SHP77 (cell line): ENCODE measurements around the gene MGLL.
"Not testable (repeated sequence)": the region's sequence is repeated elsewhere in the genome, so short reads cannot be mapped to it uniquely, and the experiment has no call there.

Experiments used
- DNase-seq, 2 experiments: peaks; one replicate each; lab custom pipeline; 2025; lab: John Stamatoyannopoulos, UW

MGLL gene

DNA sequence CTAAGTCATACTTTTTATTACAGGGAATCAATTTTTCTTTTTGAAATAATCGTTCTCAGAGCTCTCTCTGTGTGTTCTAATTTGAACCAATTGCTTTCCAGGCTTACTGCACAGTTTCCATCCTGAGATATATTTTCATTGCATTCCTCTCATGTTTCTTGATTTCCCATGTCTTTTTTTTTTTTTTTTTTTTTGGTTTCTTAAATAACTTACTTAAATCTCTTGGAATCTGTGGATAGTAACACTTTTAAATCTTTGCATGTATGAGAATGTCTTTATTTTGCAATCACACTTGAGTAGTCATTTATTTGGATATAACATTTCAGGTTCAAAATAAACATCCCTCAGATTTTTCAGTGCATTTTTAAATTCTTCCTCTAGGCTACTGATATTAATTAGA lies 164.1 kb downstream of the MGLL start:
- no peak for DNase-seq

DNA sequence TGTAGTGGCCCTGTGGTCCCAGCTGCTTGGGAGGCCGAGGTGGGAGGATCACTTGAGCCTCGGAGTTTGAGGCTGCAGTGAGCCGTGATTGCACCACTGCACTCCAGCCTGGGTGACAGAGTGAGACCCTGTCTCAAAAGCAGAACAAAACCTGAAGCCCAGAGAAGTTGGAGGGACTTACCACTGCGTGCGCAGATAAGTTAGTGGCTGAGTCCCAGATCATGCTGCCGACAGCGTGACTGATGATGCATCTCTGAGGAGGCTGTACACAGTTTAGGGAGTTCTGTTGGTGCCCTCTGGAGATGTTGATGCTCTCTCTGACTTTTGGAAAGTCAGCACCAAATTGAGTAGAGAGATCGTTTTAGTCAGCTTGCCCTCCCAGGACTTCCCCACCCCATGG lies 165.4 kb downstream of the MGLL start:
- no peak for DNase-seq

DNA sequence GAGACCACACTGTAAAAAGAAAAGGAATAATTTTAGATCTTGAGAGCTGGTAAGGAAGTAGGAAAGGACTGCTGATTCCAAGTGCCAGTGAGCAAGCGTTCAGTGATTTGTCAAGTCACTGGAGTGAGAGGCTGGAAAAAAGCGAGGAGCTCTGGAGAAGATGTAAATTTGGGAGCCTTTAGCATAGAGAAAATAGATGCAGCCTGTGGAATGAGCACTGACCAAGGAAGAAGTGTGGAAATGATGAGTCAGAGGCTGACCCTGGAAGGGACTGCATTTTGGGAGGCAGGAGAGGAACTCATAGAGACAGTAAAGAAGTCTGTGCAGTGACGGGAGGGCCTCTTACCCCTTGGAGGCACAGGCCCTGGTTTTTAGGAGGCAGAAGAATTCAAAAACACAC lies 166.7 kb downstream of the MGLL start:
- DNase-seq: no peak

DNA sequence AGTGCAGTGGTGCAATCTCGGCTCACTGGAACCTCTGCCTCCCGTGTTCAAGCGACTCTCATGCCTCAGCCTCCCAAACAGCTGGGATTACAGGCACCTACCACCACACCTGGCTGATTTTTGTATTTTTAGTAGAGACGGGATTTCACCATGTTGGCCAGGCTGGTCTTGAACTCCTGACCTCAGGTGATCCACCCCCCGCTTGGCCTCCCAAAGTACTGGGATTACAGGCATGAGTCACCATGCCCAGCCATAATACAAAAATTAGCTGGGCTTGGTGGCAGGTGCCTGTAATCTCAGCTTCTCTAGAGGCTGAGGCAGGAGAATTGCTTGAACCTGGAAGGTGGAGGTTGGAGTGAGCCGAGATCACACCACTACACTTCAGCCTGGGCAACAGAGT lies 167.3 kb downstream of the MGLL start:
- DNase-seq: not testable (repeated sequence)

DNA sequence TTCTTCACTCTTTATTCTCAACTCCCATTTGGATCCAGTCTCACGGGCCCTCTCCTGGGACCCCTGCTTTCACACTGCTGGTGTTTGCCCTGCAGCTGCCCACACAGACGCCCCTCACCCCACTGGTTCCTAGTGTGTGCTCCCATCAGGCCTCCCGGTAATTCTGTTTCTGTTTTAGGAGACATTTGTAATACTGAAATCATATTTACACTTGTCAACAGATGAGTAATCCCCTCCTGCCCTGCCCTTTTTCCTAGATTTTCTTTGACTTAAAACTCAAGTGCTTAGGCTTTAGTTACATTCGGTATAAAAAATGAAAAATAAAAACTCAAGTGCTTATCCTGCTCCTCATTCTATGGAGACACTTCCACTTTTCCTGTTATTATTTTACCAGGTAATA lies 167.9 kb downstream of the MGLL start:
- no peak for DNase-seq

DNA sequence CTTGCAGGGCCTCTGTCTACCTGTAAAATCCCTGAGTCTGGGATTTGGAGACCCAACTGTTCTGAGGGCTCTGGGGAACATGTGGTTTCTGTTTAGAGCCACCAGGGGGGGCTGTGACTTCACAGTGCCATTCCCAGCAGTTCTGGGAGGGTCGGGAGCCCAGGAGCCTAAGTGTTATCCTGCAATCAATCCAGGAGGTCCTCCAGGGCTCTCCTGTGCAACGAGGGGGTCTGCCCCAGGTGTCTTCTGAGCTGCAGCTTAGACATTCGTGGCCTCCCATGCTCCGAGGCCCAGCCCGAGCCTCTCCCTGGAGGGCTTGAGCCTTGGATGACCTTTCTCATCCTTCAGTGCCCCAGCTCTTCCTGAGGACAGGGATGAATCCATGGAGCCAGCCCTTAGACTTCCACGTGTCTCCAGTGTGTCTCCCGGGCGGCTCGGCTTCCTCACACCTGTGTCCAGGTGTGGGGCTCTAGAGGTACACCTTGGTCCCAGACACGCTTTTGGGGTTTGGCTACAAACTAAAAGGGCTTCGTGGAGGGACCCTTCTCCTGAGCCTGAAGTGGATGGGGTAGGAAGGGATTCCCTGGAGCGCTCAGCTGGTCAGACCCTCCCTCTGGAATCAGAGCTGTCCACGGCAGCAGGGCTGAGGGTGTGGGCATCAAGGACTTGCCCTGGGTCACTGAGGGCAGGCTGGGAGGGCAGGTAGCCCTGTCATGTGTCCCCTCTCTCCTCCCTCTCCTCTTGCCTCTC lies 169.9 kb downstream of the MGLL start:
- DNase-seq: peak; percentile 17 to 34

DNA sequence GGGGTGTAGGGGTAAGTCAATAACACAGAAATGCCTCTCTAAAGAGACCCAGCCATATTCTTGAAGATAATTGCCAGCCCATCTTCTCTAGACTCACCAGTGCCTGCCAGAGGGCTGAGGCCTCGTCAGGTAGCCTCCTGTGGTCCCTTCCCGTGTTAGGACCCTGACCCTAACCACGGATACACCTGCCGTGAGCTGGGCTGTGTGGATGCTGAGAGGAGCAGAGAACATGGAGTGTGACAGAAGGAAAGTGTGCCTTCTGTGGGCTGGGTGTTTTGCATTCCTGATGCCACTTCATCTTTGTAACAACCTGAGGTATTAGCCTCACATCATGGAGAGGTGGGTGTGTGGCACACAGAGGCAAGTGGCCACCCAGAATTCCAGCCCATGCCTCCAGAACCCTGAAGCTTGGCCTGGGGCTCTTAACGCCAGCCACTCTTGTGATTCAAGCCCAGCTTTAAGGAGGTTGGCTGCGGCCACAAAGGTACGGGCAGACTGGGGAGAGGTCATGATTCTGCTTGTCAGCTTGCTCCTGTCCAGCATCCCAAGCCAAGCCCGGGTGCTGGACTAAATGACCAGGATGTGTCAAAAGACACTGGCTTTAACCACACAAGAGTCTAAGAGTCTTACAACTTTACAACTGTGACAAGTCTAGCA lies 170.7 kb downstream of the MGLL start:
- DNase-seq: no peak

DNA sequence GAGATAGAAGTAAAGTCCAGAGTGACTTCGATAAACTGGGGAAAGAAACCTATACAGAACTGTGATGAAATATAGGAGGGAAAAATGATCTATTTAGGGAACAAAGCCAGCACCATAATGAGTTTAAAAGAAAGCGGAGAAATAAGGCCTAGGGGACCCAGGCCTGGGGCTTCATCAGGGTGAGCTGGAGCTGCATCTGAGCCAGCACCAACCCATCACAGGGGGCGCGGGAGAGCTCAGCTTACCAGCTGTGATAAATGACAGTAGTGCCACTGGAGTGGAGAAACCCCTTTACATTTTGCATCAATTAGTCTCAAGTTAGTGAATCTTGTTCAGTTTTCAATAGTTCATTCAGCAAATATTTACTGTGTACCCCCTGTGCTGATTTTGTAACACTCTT lies 172.1 kb downstream of the MGLL start:
- no peak for DNase-seq

DNA sequence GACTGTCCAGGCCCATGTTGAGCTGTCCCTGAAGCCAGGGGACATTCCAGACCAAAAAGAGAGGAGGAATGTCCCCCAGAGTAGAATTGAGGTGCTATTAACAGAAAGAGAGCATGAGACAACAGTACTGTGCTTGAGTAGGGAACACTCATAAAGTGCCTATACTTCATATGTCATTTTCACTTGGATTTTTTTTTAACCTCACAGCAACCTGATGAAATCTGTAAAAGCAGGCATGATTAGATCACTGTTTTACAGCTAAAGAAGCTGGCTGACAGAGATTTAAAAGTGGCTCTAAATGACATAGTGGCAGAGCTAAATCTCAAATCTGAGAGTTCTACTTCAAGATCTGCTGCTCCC lies 174.5 kb downstream of the MGLL start:
- DNase-seq: no peak

DNA sequence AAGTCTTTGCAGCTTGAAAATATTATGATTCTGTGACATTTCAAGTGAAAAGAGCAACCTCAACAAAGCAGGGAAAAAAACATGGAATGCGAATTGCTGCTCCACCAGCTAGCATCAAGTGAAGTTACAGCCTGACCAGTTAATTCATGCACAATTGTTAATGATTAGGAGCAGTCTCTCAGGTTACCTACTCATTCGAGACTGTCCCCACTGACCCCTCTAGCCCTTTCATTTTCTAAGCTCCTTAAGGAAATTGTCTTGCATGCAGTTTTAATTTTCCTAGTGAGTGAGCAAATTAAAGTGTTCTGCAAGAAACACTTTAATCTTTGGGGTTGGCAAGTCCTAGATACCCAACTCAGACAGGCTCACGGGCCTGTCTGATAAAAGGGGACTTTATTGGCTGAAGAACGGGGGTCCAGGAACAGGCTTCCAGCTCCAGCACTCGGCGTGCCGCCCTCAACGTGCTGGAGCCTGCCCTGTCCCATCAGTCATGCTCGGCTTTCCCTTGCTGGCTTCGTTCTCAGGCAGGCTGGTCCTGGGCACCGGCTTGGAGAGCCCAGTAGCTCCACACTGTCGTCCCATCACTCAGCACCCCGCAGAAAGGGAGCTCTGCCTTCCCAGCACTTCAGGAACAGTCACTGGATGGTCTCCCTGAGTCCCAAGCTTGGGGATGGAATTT lies 175.0 kb downstream of the MGLL start:
- DNase-seq: no peak

DNA sequence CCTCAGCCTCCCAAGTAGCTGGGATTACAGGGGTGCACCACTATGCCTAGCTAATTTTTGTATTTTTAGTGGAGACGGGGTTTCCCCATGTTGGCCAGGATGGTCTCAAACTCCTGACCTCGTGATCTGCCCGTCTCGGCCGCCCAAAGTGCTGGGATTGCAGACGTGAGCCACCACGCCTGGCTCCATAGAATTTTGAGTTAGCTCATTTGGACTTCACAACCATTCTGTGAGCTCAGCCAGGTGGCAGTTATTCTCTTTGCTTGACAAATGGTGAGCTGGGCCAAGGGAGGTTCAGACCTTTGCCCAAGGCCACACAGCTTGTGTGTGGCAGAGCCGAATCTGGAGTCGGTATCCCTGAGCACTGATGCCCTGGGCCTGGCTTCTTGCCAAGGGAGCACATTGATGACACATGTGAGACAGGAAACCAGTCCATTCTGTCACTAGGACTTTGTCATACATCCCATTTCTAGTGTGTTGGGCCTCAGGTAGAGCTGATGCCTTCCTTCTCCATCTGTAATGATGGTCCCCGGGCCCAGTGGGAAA lies 175.7 kb downstream of the MGLL start:
- no peak for DNase-seq

DNA sequence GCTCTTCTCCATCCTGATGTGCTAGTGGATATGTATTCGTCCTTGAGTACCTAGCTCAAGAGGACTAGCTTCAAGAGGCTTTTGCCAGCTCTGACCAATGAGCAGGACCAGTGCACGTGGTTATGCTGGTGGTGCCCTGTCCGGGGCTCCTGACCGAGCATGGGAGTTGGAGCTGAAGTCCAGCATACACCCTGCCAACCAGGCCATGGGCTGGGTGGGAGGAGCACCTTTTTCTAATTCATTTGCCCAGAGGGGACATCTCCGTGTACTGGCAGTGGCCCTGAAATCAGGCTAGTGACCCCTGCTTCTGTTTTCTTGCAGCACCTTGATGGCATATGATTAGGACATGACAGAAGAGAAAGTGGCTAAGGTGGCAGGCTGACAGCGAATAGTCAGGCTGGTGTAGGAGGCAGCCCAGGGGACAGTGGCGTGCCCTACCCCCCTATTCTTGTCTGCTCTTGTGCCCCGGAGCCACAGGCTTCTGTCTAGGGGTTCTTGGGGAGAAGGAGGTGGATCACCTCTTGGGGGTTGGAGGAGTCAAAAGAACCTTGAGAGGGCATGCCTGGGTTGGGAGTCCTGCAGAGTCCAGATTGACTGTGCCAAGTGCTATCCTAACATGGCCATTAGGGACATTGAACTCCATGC lies 176.8 kb downstream of the MGLL start:
- DNase-seq: no peak

DNA sequence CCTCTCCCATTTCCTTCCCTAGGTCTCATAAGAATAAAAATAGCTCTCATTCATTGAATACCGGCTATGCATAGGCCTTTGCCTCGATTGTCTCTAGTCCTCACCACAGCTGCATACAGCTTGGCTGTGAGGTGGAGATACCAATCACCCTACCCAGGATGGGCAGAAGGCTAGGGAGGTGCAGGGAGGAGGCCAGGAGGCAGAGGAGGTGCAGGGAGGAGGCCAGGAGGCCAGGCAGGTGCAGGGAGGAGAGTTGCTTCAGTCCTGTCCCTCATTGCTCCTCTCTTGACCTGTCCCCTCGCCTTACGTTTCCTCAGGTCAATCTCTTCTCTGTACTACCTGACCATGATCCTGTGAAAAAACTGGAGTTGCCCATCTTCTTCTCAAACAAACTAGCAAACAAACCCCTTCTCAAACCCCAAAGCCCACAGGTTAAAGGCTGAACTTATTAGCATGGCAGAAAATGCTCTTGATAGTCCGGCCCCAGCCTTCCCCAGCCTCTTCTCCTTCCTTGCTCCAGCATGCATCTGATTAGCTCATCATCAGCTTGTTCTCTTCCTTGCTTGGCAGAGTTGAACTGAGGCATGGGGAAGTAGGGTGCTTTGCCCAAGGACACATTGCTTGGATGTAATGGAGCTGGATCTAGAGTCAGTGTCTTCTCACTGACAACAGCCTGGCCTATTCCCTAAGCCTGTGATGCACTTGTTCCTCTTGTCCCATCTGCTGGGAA lies 177.5 kb downstream of the MGLL start:
- no peak for DNase-seq

DNA sequence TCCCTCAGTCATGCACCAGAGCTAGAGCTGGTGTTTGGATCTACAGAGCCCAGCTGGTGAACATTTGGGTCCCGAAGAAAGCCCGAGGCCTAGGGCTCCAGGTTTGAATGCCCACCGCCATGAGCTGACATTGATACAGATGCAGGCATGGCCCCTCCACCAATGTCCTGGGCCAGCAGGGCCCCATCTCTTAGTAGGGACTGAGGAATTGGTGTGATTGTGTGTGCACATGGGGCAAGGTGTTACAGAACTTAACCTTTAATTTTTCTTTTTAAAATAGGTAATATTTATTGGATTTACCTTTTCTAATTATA lies 182.3 kb downstream of the MGLL start:
- DNase-seq: no peak

DNA sequence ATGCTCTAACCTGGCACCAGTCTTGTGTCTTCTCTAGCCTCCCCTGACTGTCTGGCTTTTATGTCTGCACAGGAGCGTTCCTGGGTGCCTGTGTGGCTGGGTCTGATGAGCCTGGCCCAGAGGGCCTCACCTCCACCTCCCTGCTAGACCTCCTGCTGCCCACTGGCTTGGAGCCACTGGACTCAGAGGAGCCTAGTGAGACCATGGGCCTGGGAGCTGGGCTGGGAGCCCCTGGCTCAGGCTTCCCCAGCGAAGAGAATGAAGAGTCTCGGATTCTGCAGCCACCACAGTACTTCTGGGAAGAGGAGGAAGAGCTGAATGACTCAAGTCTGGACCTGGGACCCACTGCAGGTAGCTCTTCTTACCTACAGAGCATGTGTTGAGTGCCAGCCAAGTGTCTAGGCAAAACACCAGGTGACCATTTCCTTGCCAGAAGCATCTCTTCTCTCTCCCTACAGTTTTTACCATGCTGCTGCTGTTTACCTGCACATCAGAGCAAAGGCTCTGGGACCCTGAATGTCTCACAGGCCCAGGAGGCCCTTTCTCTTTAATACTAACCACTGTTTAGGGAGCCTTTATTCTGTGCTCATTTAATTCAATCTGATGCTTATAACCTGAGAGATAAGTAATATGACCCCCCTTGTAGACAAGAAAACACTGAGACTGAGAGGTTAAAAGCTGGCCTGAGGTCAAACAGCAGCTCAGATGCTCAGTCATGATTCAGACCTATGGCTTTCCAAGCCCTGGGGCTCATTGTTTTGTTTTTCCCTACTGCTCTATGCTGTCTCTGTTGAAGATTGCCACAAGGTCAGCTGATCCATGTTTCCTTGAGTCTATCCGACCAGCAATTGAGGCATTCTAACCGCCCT lies 182.9 kb downstream of the MGLL start:
- DNase-seq: no peak
